SU-DHL-6 (cell line): ENCODE data around the gene SMIM41.

Experiments
- H2AFZ ChIP-seq: fragments of 200-600 bp; sonication (generic); 2 replicates; pipeline ENCODE4 v1.6.1; 2014; ENCODE audit warnings: low read depth, mild to moderate bottlenecking, moderate library complexity, mixed read lengths, antibody characterized with exemption, low read length; ENCODE audit not compliant: severe bottlenecking
- H3F3A ChIP-seq: fragments of 200-600 bp; shearing (Covaris generic); 2 replicates; pipeline ENCODE4 v1.6.0; 2016; ENCODE audit warnings: antibody characterized with exemption, mild to moderate bottlenecking; ENCODE audit not compliant: insufficient read depth
- H3K27ac ChIP-seq: fragments of 200-600 bp; sonication (generic); 2 replicates; pipeline ENCODE4 v1.5.1; 2016; ENCODE audit warnings: low read depth, mild to moderate bottlenecking, low read length, moderate library complexity, mixed read lengths
- H3K27me3 ChIP-seq: fragments of 200-600 bp; sonication (generic), shearing (Covaris generic); 2 replicates; pipeline ENCODE4 v1.6.0; 2014; ENCODE audit warnings: mild to moderate bottlenecking, low read length
- H3K36me3 ChIP-seq: fragments of 200-600 bp; sonication (generic); 2 replicates; pipeline ENCODE4 v1.6.1; 2014; ENCODE audit warnings: mild to moderate bottlenecking, low read length, mixed read lengths
- H3K4me2 ChIP-seq: fragments of 300-600, 200-600 bp; shearing (Covaris generic), sonication (generic); 2 replicates; pipeline ENCODE4 v1.6.0; 2014; ENCODE audit warnings: low read length, low read depth, mild to moderate bottlenecking; ENCODE audit not compliant: poor library complexity, severe bottlenecking
- H3K4me3 ChIP-seq: fragments of 200-600 bp; sonication (generic); 2 replicates; pipeline ENCODE4 v1.5.1; 2014; ENCODE audit warnings: antibody characterized with exemption, low read length, mild to moderate bottlenecking, mixed read lengths; ENCODE audit not compliant: insufficient read depth, poor library complexity, severe bottlenecking
- H3K79me2 ChIP-seq: fragments of 200-600 bp; sonication (generic); 2 replicates; pipeline ENCODE4 v1.6.1; 2014; ENCODE audit warnings: mild to moderate bottlenecking, low read length, moderate library complexity; ENCODE audit not compliant: insufficient read depth
- H3K9ac ChIP-seq: fragments of 200-600 bp; sonication (generic); 2 replicates; pipeline ENCODE4 v1.7.0; 2014; ENCODE audit warnings: mild to moderate bottlenecking, low read length
- H3K9me2 ChIP-seq: fragments of 200-600 bp; sonication (generic); replicated peaks from 2 replicates; pipeline ENCODE4 v1.6.1; 2014; ENCODE audit warnings: low read length; ENCODE audit not compliant: insufficient read depth
- H3K9me3 ChIP-seq: fragments of 200-600 bp; sonication (generic); 2 replicates; pipeline ENCODE4 v1.6.1; 2014; ENCODE audit warnings: low read length, mixed read lengths; ENCODE audit not compliant: insufficient read depth
- H4K20me1 ChIP-seq: fragments of 200-600 bp; sonication (generic); 2 replicates; pipeline ENCODE4 v1.6.1; 2014; ENCODE audit warnings: low read depth, mild to moderate bottlenecking, antibody characterized with exemption, low read length, moderate library complexity, mixed read lengths
- EZH2phosphoT487 ChIP-seq: fragments of 200-600 bp; sonication (generic), shearing (Covaris generic); conservative IDR thresholded peaks from 2 replicates; pipeline ENCODE4 v1.6.1; 2018; ENCODE audit warnings: mild to moderate bottlenecking, antibody characterized with exemption, low read length, moderate library complexity, mixed read lengths
- TF ChIP-seq, protein P1 (sequence below): fragments of 200-600 bp; sonication (generic); IDR thresholded peaks from one replicate; pipeline ENCODE4 v1.5.1; 2017; ENCODE audit warnings: antibody characterized with exemption, mild to moderate bottlenecking, low read length, moderate library complexity; ENCODE audit not compliant: insufficient read depth, poor library complexity, severe bottlenecking

The SMIM41 gene

DNA sequence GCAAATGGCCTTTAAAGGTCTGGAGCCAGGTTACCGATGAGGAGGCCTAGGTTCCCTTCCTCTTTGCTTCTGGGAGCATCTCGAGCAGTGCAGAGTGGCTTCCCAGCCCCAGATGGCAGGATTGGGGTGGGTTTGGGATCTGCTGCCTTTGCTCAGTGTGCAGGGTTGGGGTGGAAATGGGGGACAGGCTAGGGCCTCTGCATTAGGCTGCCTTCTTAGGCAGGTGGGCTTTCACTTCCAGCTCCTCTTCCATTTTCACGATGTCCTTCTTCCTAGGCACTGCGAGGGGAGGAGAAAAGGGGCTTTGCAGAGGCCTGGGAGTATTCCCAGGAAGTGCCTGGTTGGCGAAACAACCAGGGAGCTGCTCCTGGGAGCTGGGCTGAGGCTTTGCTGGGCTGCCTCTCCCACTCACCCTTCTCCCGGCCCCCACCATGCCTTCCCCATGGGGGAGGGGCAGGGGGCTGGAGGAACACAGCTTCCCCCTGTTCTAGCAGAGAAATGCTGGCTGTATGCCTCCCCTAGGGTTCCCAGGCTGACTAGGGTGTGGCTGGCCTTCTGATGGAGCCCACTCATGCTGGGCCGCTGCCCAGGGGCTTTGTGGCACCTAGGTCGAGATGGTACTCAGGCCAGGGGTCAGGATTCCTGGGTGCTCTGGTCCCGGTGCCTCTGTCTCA is 25.8 kb upstream of the SMIM41 start:
- Histone ChIP-seq H3K4me2 (no peak overlapping the region), H3K27ac (no peak overlapping the region), H4K20me1 (no peaks in the 10 kb centered on the region), H3K9ac (no peak overlapping the region), H3K79me2 (no peaks in the 10 kb centered on the region), H3K9me3 (no peaks in the 10 kb centered on the region), H3F3A (no peaks in the 10 kb centered on the region), H2AFZ (no peak overlapping the region), H3K36me3 (no peaks in the 10 kb centered on the region), H3K9me2 (no peaks in the 10 kb centered on the region), H3K4me3 (no peak overlapping the region), H3K27me3 (no peaks in the 10 kb centered on the region)
- TF ChIP-seq, protein P1, sequence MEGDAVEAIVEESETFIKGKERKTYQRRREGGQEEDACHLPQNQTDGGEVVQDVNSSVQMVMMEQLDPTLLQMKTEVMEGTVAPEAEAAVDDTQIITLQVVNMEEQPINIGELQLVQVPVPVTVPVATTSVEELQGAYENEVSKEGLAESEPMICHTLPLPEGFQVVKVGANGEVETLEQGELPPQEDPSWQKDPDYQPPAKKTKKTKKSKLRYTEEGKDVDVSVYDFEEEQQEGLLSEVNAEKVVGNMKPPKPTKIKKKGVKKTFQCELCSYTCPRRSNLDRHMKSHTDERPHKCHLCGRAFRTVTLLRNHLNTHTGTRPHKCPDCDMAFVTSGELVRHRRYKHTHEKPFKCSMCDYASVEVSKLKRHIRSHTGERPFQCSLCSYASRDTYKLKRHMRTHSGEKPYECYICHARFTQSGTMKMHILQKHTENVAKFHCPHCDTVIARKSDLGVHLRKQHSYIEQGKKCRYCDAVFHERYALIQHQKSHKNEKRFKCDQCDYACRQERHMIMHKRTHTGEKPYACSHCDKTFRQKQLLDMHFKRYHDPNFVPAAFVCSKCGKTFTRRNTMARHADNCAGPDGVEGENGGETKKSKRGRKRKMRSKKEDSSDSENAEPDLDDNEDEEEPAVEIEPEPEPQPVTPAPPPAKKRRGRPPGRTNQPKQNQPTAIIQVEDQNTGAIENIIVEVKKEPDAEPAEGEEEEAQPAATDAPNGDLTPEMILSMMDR, result no peak
- TF ChIP-seq EZH2phosphoT487, result no peak

DNA sequence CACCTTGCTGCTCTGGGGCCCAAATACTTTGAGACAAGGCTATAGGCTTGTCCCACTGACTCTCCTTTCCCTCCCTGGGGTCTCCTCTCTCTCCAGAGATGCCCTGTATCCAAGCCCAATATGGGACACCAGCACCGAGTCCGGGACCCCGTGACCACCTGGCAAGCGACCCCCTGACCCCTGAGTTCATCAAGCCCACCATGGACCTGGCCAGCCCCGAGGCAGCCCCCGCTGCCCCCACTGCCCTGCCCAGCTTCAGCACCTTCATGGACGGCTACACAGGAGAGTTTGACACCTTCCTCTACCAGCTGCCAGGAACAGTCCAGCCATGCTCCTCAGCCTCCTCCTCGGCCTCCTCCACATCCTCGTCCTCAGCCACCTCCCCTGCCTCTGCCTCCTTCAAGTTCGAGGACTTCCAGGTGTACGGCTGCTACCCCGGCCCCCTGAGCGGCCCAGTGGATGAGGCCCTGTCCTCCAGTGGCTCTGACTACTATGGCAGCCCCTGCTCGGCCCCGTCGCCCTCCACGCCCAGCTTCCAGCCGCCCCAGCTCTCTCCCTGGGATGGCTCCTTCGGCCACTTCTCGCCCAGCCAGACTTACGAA is 25.2 kb upstream of the SMIM41 start:
- TF ChIP-seq, protein P1, result no peak
- no peak for TF ChIP-seq EZH2phosphoT487
- no peaks in the 10 kb centered on the region for H4K20me1 ChIP-seq
- no peaks in the 10 kb centered on the region for H3K9me2 ChIP-seq
- no peaks in the 10 kb centered on the region for H3F3A ChIP-seq
- no peak overlapping the region for H3K27ac ChIP-seq
- H2AFZ ChIP-seq, result no peak overlapping the region
- no peak overlapping the region for H3K9ac ChIP-seq
- H3K4me3 ChIP-seq, result no peak overlapping the region
- no peak overlapping the region for H3K4me2 ChIP-seq
- H3K9me3 ChIP-seq, result no peaks in the 10 kb centered on the region
- no peaks in the 10 kb centered on the region for H3K27me3 ChIP-seq
- no peaks in the 10 kb centered on the region for H3K36me3 ChIP-seq
- H3K79me2 ChIP-seq, result no peaks in the 10 kb centered on the region

DNA sequence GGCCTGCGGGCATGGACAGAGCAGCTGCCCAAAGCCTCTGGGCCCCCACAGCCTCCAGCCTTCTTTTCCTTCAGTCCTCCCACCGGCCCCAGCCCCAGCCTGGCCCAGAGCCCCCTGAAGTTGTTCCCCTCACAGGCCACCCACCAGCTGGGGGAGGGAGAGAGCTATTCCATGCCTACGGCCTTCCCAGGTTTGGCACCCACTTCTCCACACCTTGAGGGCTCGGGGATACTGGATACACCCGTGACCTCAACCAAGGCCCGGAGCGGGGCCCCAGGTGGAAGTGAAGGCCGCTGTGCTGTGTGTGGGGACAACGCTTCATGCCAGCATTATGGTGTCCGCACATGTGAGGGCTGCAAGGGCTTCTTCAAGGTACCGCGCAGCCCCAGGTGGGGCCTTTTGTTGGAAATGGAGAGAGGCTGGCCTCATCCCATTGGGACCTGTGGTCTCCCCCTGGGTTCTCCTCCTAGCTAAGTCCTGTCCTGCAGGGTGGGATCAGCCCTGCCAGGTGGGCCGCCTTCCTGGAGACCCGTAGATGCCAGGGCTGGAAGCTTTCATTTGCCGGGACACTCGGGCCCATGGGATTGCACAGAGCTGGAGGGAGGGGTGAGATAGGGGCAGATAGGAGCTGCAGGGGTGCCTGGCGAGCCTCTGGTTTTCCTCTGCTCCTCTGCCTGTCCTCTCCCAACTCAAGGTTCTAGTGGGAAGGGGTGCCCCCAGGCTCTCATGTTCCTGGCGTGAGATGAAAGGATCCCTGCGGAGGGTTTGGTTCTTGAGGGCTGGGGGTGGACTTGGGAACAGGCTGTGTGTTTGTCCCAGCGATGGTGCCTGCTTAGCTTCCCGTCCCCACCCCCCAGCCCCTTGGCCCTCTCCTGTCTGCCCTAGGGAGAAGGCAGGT is 24.4 kb upstream of the SMIM41 start:
- H3K4me3 ChIP-seq, result no peak overlapping the region
- no peaks in the 10 kb centered on the region for H3F3A ChIP-seq
- H3K9me2 ChIP-seq, result no peaks in the 10 kb centered on the region
- no peaks in the 10 kb centered on the region for H3K27me3 ChIP-seq
- H3K9me3 ChIP-seq, result no peaks in the 10 kb centered on the region
- no peak overlapping the region for H2AFZ ChIP-seq
- TF ChIP-seq, protein P1, result no peak
- TF ChIP-seq EZH2phosphoT487, result no peak
- H3K27ac ChIP-seq, result no peak overlapping the region
- no peak overlapping the region for H3K4me2 ChIP-seq
- no peak overlapping the region for H3K9ac ChIP-seq
- H3K79me2 ChIP-seq, result no peaks in the 10 kb centered on the region
- no peaks in the 10 kb centered on the region for H4K20me1 ChIP-seq
- H3K36me3 ChIP-seq, result no peaks in the 10 kb centered on the region
